Measurements from ENCODE around the gene HMGB3.
"Not testable (repeated sequence)": the region's sequence is repeated elsewhere in the genome, so short reads cannot be mapped to it uniquely, and the experiment has no call there.

HMGB3 gene

DNA sequence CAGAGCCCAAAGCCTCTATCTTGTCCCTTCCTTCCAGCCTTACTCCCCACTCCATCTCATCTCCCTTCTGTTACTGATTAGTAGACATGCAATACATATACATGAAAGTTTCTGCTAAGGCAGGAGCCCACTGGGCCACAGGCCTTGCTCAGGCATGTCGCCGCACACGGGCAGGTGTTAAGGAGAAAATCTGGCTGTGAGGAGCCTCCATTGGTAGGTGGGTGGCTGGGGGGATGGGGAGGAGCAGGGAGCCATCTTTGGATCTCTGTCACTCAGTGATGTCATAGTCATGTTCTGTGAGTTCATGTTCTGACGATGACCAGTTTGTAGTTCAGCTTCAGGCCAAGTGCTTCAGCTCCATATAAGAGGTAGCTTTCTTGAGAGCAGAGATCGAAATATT lies 2.9 kb upstream of the HMGB3 start:
- DNase-seq, result no peak

GRCh38 chrX:150980711-150981110 lies 2.4 kb upstream of the HMGB3 start:
- no peak for DNase-seq

DNA sequence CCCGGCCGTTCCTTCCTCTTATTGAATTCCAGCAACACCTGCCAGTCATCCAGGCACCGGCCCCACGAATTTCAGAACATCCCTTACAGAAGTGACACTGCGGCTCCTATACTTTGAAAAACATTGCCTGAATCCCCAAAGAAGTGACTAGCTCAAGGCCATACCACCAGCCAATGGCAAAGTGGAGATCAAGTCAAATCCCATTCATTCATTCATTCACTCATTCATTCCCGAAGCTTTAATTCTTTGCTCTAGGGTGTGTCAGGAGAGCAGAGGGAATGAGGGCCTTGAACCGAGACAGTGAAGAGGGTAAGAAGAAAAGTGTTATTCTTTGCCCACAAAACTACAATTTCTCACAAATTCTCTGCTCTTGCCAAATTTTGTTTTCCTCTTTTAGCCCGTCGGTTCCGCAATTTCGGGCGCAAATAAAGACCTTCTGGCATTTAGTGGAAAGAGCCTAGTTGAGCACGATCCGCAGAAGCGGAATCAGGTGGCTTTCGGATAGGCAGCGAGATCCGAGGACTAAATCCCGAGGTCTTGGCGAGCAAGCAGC lies 824 bp upstream of the HMGB3 start:
- DNase-seq, result no peak

GRCh38 chrX:150983521-150984168 lies 510 bp downstream of the HMGB3 start:
- DNase-seq, result no peak

GRCh38 chrX:150984169-150984824 lies 1.2 kb downstream of the HMGB3 start:
- DNase-seq, result no peak

GRCh38 chrX:150987687-150988086 lies 4.6 kb downstream of the HMGB3 start:
- not testable (repeated sequence) for DNase-seq

- DNase-seq, result no peak
Observed at GRCh38 chrX:150989420-150989819, 6.3 kb downstream of the HMGB3 start.

- no peak for DNase-seq
Observed at GRCh38 chrX:150990910-150991309, 7.8 kb downstream of the HMGB3 start.

GRCh38 chrX:151000861-151001331 lies 17.8 kb downstream of the HMGB3 start:
- no peak for DNase-seq

GRCh38 chrX:151004085-151004484 lies 20.9 kb downstream of the HMGB3 start:
- no peak for DNase-seq

- no peak for DNase-seq
Observed at GRCh38 chrX:151006410-151007109, 23.4 kb downstream of the HMGB3 start.

DNA sequence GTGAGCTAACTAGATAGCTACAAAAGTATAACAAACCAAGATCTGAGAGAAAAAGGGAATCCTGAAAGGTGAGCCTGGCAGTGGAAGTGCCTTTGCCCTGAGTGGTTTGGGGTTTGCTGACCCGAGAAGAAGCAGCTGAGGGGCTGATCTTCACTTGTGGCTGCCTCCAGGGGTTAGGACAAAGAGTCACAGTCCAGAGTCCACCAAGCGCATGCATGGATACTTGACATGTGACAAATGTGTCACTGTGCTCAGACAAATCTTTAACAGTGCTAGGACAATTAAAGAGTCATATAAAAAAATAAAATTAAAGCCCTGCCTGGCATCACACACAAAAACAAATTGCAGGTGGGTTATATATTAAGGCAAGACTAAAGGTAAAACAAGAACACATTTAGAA lies 26.4 kb downstream of the HMGB3 start:
- no peak for DNase-seq

- no peak for DNase-seq
Observed at GRCh38 chrX:151013164-151013743, 30.1 kb downstream of the HMGB3 start.

DNA sequence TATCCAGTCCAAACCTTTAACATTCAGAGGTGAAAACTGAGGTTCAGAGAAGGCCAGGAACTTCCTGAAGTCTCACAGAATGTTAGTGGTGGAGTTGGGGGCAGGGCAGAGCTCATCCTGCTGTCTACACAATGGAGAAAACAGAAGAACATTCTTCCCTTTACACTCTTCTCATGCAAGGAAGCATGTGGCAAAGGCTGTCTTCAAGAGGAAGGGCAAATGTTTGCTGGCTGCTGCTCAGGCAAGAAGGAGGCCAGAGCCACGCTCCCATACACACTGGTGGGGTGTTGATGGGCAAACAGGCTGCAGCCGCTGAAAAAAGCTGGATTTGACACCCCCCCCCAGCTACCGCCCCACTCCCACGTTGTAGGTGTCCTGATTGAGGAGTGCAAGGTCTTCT lies 32.5 kb downstream of the HMGB3 start:
- no peak for DNase-seq

GRCh38 chrX:151019856-151020255 lies 36.7 kb downstream of the HMGB3 start:
- DNase-seq, result no peak

DNA sequence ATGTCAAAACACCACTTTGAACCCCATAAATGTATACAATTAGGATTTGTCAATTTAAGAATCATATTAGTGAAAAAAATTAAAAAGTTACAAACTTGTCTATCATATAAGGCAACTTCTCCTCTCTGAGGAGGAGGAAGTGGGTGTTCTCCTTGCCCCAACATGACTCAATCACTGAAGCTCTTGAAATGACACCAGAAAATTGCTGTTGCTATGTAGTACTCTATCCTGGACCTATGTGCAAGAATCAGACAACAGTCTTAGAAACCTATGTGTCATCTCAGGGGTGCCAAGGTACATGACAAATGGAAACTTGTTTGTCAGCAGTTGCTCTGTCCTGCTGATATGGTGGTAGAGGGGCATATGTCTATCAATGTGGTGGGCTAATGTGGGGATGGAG lies 47.7 kb downstream of the HMGB3 start:
- DNase-seq, result peak; percentile 1

DNA sequence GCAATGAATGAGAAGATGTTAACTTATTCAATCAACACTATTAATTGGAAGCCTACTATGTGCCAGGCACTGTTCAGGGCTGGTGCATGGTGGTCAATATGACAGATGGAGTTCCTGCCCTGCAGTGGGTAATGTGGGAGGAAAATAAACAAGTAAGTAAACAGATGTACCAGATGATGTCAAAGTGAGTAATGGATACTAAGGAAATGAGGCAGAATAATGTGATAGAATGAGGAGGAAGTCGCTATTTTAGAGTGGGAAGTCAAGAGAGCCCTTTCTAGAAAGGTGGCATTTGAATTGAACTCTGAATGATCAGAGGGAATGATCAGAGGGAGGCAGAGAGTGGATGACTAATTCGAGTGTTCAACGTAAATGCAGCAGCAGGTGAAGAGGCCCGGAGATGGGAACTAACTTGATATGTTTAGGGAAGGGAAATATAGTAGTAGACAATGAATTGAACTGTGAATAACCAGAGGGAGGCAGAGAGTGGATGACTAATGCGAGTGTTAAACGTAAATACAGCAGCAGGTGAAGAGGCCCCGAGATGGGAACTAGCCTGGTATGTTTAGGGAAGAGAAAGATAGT lies 48.3 kb downstream of the HMGB3 start:
- no peak for DNase-seq

GRCh38 chrX:151039351-151039750 lies 56.2 kb downstream of the HMGB3 start:
- DNase-seq, result no peak
